ENCODE measurements around the gene C2CD5.

DNA sequence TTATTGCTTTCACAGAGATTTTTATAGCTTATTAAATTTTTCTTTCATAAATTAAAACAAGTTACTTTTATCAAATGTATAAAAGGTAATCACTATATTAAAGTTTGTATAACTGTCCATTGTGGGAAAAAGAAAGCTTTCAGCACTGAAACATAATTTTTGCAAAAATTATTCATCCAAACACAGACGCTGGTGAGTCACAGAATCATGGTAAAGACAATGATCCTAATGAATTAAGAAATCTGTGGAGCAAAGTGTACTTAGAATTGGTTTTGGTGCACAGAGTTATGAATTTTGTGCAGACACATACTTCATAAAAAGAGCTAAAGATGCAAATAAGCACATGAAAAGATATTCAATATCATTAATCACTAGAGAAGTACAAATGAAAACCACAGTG lies 31.7 kb upstream of the C2CD5 start:
- TF ChIP-seq, protein P1, sequence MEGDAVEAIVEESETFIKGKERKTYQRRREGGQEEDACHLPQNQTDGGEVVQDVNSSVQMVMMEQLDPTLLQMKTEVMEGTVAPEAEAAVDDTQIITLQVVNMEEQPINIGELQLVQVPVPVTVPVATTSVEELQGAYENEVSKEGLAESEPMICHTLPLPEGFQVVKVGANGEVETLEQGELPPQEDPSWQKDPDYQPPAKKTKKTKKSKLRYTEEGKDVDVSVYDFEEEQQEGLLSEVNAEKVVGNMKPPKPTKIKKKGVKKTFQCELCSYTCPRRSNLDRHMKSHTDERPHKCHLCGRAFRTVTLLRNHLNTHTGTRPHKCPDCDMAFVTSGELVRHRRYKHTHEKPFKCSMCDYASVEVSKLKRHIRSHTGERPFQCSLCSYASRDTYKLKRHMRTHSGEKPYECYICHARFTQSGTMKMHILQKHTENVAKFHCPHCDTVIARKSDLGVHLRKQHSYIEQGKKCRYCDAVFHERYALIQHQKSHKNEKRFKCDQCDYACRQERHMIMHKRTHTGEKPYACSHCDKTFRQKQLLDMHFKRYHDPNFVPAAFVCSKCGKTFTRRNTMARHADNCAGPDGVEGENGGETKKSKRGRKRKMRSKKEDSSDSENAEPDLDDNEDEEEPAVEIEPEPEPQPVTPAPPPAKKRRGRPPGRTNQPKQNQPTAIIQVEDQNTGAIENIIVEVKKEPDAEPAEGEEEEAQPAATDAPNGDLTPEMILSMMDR (IDR thresholded peaks at IDR 0.05): no peak
- no peak for TF ChIP-seq POLR2A (IDR thresholded peaks at IDR 0.05)

Measured in prostate gland (tissue), 2 donors.